ENCODE data around the gene HIGD2B. TPM values are rescaled to one million over a fixed set of nuclear protein-coding genes. Genes with fewer than 3 reads are reported as not detected.

Gene HIGD2B
- total and polyA plus RNA-seq, 2 of the 13 experiments (the other 11 are each of a cell fraction or from before 2014, with no cell fraction given), result not detected

- Histone ChIP-seq H3K36me3 (replicated peaks in 1 of 2; ENCODE audit: control insufficient read depth in 1 of 2, insufficient read depth in 2 of 2, low read length in 2 of 2) (peaks cover 0 to under 1% of the 10 kb centered on the region in 2 experiments; a peak in 1 of 5 replicates), H3K27me3 (ENCODE audit: control insufficient read depth in 1 of 2, insufficient read depth in 2 of 2, low read length in 2 of 2) (no peaks in the 10 kb centered on the region), H3K9ac (ENCODE audit: insufficient read depth, low read depth, low read length) (no peak overlapping the region), H4K20me1 (ENCODE audit: insufficient read depth, low read length) (no peaks in the 10 kb centered on the region), H3K4me1 (ENCODE audit: insufficient read depth, low read length) (peaks cover 19% of the 10 kb centered on the region), H3K4me2 (ENCODE audit: low read depth, low read length) (no peak overlapping the region), H3K4me3 (replicated peaks in 1 of 3; ENCODE audit: insufficient read depth in 1 of 3, low read depth in 2 of 3, low read length in 3 of 3) (no peak overlapping the region), H3K79me2 (ENCODE audit: insufficient read depth, low read length) (no peaks in the 10 kb centered on the region), H2AFZ (ENCODE audit: low read length) (no peak overlapping the region), H3K9me3 (ENCODE audit: low read length) (no peaks in the 10 kb centered on the region), H3K27ac (ENCODE audit: extremely low read length, insufficient read depth, low read length) (no peak overlapping the region)
- in situ Hi-C loops (cut with HindIII; ENCODE audit: extremely low pct_ligation_motif_present, low pct_unique_long_range_greater_than_20kb) (no loop called here), intact Hi-C loops (cut with micrococcal nuclease; ENCODE audit: unreplicated experiment) (loop anchor here (5.0 kb wide), 1 partner anchor 58 kb away; the partner anchor contains the start of gene ADPGK)
- FAIRE-seq (no peak), ATAC-seq (no peak), DNase-seq (ENCODE audit: low spot score) (no peak)
- POLR2A ChIA-PET, result no interaction called here
- BruUV-seq (replicated peaks), result no TSS peak
- CTCF ChIA-PET (ENCODE audit: low intra/inter-chr PET ratio, low total read pairs), result no interaction called here
- 92% methylated on average over 1 of the region's 1 CpG for WGBS (ENCODE audit: low lambda C conversion rate)
- TF ChIP-seq ADNP (CRISPR knock-in tag; IDR thresholded peaks at IDR 0.05) (no peak), ZNF672 (CRISPR knock-in tag; IDR thresholded peaks at IDR 0.05) (no peak), SRSF9 (IDR thresholded peaks at IDR 0.05; ENCODE audit: borderline replicate concordance, insufficient read depth, low read depth, low read length, poor library complexity, severe bottlenecking) (no peak), HNF4G (IDR thresholded peaks at IDR 0.05; ENCODE audit: borderline replicate concordance, low read depth, low read length) (no peak), HNF4G (CRISPR knock-in tag; IDR thresholded peaks at IDR 0.05; ENCODE audit: borderline replicate concordance, low read depth) (no peak), YY1 (IDR thresholded peaks at IDR 0.05; ENCODE audit: insufficient read depth, insufficient replicate concordance, low read depth, low read length) (no peak), NONO (IDR thresholded peaks at IDR 0.05) (no peak), NONO (CRISPR knock-in tag; conservative IDR thresholded peaks at IDR 0.05) (no peak)
- TF ChIP-seq, protein P1, sequence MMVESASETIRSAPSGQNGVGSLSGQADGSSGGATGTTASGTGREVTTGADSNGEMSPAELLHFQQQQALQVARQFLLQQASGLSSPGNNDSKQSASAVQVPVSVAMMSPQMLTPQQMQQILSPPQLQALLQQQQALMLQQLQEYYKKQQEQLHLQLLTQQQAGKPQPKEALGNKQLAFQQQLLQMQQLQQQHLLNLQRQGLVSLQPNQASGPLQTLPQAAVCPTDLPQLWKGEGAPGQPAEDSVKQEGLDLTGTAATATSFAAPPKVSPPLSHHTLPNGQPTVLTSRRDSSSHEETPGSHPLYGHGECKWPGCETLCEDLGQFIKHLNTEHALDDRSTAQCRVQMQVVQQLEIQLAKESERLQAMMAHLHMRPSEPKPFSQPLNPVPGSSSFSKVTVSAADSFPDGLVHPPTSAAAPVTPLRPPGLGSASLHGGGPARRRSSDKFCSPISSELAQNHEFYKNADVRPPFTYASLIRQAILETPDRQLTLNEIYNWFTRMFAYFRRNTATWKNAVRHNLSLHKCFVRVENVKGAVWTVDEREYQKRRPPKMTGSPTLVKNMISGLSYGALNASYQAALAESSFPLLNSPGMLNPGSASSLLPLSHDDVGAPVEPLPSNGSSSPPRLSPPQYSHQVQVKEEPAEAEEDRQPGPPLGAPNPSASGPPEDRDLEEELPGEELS (CRISPR knock-in tag; IDR thresholded peaks at IDR 0.05), result no peak
- TF ChIP-seq, protein P2, sequence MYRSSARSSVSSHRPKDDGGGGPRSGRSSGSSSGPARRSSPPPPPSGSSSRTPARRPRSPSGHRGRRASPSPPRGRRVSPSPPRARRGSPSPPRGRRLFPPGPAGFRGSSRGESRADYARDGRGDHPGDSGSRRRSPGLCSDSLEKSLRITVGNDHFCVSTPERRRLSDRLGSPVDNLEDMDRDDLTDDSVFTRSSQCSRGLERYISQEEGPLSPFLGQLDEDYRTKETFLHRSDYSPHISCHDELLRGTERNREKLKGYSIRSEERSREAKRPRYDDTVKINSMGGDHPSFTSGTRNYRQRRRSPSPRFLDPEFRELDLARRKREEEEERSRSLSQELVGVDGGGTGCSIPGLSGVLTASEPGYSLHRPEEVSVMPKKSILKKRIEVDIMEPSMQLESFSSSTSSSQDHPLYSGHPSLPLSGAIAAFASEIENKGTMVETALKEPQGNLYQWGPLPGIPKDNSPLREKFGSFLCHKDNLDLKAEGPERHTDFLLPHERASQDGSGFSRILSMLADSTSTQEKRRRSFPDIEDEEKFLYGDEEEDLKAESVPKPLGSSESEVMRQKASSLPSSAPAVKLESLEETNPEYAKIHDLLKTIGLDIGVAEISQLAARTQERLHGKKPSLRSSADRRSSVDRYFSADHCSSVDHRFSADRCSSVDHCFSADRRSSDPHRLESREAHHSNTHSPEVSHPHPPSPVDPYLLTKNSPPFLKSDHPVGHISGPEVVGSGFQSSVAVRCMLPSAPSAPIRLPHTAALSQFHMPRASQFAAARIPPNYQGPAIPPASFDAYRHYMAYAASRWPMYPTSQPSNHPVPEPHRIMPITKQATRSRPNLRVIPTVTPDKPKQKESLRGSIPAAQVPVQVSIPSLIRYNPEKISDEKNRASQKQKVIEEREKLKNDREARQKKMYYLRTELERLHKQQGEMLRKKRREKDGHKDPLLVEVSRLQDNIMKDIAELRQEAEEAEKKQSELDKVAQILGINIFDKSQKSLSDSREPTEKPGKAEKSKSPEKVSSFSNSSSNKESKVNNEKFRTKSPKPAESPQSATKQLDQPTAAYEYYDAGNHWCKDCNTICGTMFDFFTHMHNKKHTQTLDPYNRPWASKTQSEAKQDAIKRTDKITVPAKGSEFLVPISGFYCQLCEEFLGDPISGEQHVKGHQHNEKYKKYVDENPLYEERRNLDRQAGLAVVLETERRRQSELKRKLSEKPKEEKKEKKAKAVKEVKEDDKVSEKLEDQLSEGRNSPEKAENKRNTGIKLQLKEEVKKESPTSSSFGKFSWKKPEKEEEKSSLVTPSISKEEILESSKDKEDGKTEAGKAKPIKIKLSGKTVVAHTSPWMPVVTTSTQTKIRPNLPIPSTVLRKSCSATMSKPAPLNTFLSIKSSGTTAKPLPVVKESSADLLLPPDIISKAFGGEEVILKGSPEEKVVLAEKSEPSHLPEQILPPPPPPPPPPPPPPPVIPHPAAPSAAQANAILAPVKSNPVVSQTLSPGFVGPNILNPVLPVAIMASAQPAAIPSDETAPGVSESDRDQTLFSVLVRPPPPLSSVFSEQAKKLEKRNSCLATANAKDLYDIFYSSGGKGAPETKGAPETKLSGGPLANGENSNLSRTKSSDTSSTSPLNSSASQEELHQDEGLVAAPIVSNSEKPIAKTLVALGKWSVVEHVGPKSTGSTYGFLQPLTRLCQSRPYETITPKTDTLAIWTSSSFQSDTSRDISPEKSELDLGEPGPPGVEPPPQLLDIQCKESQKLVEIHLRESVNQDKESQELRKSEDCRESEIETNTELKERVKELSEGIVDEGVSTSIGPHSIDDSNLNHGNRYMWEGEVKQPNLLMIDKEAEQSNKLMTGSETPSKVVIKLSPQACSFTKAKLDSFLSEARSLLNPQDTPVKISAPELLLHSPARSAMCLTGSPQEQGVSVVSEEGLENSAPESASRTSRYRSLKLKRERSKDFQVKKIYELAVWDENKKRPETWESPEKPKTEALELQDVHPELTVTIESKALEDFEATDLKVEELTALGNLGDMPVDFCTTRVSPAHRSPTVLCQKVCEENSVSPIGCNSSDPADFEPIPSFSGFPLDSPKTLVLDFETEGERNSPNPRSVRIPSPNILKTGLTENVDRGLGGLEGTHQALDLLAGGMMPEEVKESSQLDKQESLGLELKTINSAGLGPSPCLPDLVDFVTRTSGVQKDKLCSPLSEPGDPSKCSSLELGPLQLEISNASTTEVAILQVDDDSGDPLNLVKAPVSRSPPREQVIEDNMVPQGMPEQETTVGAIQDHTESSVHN (CRISPR knock-in tag; IDR thresholded peaks at IDR 0.05), result no peak
- TF ChIP-seq, protein P3, sequence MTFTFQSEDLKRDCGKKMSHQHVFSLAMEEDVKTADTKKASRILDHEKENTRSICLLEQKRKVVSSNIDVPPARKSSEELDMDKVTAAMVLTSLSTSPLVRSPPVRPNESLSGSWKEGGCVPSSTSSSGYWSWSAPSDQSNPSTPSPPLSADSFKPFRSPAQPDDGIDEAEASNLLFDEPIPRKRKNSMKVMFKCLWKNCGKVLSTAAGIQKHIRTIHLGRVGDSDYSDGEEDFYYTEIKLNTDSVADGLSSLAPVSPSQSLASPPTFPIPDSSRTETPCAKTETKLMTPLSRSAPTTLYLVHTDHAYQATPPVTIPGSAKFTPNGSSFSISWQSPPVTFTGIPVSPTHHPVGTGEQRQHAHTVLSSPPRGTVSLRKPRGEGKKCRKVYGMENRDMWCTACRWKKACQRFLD (CRISPR knock-in tag; IDR thresholded peaks at IDR 0.05; ENCODE audit: borderline replicate concordance), result no peak
Observed at GRCh38 chr15:72724028-72724427, 38.0 kb upstream of the HIGD2B start.
